NCI-H345 (cell line): ENCODE data around the gene STX7.

Source experiments
- DNase-seq: peaks from one replicate; lab custom pipeline; 2025; lab: John Stamatoyannopoulos, UW

STX7 gene

DNA sequence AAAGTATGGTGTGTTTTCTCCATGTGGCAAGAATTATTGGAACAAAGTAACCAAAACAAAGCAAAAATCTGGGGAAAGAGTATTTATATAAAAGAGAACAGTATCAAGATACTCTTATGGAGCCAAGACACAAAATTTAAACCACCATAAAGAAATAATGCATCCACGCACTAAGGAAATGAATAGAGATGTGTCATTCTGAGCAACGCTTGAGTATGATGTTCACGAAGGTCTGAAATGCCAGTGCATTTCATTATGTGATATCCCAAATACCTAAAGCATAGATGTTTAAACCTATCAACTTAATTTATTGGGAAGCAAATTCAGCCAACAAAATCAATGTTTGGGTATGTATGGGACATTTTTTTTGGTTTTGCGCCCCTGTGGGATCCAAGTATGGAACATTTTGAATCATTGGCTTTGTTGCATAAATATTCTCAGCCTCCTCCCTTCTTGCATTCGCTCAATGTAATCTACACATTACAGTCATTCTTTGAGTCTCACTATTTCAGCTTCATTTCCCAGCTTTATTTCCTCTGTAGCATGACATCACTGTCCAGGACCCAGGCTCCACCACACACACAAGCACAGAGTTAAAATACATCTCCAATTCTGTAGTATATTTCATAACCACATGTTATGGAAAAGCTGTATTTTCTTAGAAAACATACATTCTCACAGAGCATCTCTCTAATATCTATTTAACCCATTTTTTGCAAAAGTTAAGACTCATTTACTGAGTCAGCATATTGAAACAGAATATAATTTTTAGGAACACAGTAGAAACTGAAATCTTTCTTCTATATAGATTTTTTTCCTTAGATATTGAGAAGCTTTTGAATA lies 100.0 kb downstream of the STX7 start:
- DNase-seq: no peak

DNA sequence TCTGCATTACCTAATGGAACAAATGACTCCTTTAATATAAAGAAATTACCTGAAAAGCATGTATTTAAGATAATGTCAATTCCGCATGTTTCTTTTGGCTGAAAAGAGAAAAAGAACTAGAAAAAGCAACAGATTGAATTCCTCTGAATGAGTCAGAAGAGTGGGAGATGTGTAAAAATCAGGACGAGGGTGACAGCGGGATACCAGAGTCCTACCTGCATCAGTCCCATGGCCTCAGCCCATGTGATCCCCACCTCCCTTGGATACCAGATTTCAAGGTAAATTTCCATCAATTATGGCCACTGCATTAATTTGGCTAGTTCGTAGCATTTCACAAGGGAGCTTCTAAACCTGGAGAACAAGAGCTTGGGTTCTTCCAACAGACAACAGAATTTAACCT lies 101.6 kb downstream of the STX7 start:
- no peak for DNase-seq

DNA sequence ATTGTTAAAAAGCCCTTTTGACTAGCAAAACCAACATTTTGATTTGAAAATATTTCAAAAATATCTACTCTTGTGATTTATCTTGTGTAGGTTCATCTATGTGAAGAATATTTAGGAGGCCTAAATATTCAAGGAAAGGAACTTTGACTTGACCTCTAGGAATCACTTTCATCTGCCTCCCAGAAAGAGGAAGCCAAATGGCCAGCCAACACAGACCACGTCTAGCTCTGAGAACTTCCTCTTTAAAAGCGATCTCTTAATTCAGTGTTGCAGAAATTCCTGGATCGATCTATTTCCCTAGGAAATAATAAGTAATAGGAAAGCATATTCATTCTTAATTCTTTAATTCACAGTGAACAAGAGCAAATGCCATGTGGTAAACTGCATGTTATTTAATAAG lies 102.1 kb downstream of the STX7 start:
- no peak for DNase-seq

DNA sequence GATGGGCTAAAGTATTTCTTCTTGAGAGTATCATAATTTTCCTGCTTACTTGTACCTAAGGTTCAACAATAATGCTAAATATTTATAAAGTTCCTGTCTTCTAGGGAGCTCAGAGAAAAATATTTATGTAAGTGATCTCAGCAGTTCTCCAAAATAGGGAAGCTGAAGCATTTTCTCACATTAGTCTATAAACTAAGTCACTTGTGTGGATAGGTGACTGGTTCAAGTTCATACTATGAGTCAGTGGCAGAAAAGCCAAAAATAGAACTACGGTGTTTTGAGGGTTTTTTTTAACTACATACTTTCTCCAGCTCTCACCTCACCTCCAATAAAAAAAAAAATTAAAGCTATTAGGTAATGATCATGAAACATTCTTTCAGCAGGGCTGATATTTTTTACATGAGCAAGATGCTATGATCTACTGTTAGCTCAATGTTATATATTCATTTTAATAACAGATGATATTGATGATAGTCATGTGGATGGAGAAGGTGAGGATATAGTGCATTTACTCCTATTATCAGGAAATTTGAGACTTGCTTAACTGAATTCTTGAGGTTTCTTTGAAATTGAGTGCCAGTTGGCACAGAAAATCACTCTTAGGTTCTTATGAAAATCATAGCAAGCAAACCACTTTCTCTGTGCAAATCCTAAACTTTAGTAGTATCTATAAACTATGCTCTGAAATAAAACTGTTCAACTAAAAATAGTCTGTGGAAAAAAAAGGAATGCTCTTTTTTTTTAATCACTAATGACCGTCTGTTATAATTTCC lies 107.6 kb downstream of the STX7 start:
- DNase-seq: no peak

DNA sequence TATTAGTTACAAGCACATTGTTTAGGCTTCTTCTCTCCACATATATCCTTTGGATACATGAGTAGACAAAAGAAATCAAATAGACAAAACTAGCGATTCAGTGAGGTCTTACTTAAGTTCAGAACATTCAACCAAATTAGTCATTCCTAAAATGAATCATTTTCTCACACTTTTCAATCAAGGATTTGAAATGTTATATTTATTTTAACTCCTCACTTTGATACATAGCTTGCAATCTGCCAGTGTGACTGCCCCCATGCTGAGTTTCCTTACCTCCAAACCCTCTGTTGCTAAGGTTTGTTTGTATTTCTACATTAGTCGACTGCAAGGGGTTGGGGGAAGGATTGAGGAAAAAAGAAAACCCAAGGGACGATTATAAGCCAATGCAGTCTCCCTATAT lies 108.2 kb downstream of the STX7 start:
- no peak for DNase-seq

DNA sequence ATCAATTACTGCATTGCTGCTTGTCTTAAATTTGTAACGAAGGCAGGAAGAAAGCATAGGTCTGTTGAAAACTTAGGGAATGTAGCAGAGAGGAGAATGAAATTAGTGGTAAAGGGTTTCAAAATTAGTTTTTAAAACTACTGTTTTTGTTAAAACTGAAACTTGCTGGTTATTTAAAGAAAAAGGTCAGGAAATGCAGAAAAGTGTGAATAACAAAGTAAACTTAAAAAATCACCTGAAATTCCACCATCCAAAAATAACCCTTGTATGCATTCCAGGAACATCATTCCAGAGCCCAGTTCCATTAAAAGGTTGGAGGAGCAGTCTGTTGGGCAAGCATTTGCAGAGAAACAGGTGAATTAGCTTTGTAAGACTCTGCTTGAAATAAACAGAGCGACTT lies 108.6 kb downstream of the STX7 start:
- no peak for DNase-seq

DNA sequence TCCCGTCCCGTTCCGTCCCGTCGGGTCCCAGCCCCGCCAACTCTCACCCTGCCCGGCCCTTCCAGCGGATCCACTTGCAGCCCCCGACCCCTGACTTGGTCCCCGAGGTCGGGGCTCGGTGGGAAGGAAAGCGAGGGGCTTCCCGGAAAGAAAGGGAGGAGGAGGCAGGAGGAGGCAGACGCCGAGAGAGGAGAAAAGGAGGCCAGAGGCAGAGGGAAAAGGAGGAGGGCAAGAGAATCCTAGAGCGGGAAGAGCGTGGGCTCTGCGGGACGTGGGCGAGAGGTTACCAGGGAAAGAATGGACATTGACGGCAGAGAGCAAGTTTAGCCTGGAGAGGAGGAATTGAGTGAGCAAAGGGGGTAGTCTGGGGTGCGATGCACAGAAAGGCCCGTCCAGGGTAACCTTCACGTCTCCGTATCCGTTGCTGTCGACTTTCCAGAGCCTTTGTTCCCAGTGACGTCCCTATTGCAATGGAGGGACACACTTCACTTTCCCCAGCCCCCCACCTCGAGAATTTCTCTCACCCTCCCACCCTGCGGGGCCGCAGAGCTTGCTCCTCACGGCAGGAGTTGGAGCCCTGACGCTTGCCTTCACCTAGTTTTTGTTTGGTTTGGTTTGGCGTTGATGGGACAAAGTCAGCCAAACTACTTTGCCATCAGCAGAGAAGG lies 111.2 kb downstream of the STX7 start:
- DNase-seq: no peak

DNA sequence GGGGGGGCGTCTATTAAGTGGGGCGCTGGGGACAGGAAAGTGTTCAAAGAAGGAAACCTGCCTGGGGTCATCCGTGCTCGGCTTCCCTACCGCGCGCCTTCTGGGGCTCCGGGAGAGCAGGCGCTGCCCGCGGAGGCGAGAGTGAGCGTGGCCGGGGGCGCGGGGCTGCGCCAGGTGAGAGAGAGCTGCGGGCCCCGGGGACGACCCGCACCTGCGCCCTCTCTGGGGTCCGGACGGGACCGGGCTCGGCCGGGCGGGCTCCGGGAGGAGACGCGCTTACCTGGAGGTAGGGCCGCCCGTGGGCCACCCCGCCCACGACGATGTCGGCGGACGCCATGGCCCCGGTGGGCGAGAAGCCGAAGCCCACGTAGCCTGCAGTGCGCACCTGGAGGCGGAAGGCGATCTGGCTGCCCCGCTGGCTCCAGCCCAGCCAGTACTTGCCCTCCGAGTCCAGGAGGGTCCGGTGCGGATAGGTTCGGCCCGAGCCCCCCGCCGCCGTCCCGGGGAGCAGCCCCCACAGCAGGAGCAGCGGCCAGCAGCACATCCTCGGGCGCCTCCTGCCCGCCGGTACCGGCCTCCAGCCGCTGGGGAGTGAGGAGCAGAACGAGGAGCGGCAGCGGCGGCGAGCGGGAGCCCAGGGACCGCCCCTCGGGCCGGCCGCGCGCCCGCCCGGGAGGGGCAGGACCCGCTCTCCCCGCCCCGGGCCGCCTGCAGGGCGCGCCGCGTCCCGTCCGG lies 111.9 kb downstream of the STX7 start, which contains the start of gene MOXD1:
Gene MOXD1, minus strand, starts transcription at position 593 of the 735 bp plus-strand sequence. Its CDS starts 49 bp downstream, at position 544.
- DNase-seq: peak; percentile 12

DNA sequence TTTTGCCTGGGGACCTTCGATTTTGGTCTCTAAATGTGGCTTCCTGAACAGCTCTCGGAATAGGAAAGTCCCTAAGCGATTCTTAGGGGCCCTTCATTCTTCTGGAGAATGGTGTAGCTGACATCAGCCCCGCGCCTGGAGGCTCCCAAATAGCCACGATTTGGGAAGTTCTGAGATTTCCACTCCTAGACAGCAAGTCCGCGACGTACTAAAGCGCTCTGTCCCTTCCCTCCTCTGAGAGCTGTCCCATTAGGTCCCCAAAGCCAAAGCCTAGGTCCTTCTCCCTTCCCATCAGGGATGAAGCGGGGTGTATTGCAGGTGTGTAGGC lies 112.4 kb downstream of the STX7 start:
- DNase-seq: no peak

DNA sequence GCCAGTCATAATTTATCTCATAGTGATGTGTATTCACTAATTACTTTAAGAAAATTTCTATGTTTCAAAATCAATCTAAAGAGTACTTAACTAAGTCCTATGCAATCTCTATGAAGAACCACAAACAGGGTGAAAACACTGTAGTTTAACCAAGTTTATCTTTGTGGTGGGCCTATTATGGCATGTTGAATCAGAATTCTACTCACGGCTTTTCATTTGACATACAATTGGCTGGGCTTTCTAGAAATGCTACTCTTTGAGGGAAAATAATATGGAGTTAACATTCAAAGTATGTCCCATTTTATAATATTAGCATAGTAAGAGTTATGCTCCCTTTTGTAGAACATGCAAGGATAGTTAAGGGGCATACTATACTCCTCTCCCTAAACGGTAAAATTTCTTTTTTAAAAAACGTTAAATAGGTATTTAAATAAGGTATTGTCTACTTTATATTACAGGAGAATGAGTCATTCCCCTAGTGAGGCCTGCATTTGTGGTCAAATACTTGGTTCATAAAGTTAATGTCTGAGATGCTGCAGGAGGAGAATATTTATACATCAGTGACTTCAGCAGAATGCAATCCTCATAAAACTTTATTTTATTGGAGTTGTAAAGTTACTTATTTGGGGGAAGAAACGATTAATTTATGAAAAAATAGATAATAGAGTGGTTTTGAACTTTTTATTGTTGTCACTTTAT lies 113.4 kb downstream of the STX7 start:
- DNase-seq: no peak
